GM20431 (cell line): Measurements from ENCODE around the gene STRA6.

Experiments
- in situ Hi-C: fragments of 300-500 bp; cut with MseI, MboI; formaldehyde crosslinking; loops from one replicate; pipeline ENCODE4 v1.15.0; 2020; ENCODE audit warnings: low sequenced_read_pairs; ENCODE audit not compliant: unreplicated experiment

The STRA6 gene

GRCh38 chr15:74202452-74203401 is at the start of gene STRA6:
Gene STRA6, minus strand, starts transcription at chr15:74202787. Its CDS starts 520 bp downstream, at chr15:74202267.
- in situ Hi-C loops: no loop called here

DNA sequence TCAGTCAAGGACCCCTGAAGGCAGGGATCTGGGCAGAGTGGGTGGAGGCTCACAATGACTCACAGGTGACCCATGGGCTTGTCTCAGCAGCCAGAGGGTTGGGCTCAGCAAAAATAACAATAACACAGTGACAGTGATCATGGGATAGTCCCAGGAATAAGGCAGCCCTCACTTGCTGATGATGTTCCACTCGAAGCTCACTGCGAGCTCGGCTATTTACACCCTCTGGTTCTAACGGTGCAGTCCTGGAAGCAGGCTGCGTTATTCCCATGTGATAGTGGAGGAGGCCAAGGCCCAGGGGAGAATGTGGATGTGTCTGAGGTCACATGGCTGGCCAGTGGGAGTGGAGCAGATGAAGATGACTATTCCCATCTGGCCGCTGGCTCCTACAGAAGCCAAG is 49.7 kb upstream of the STRA6 start:
- in situ Hi-C loops: no loop called here

- in situ Hi-C loops: no loop called here
These were observed 48.7 kb upstream of the STRA6 start for GRCh38 chr15:74251131-74251811.

- in situ Hi-C loops: no loop called here
These were observed 47.7 kb upstream of the STRA6 start for GRCh38 chr15:74250266-74250665.

- in situ Hi-C loops: no loop called here
These were observed 42.9 kb upstream of the STRA6 start for GRCh38 chr15:74245342-74245931.

GRCh38 chr15:74244822-74245341 is 42.3 kb upstream of the STRA6 start:
- in situ Hi-C loops: no loop called here

GRCh38 chr15:74243431-74243830 is 40.8 kb upstream of the STRA6 start:
- in situ Hi-C loops: no loop called here

DNA sequence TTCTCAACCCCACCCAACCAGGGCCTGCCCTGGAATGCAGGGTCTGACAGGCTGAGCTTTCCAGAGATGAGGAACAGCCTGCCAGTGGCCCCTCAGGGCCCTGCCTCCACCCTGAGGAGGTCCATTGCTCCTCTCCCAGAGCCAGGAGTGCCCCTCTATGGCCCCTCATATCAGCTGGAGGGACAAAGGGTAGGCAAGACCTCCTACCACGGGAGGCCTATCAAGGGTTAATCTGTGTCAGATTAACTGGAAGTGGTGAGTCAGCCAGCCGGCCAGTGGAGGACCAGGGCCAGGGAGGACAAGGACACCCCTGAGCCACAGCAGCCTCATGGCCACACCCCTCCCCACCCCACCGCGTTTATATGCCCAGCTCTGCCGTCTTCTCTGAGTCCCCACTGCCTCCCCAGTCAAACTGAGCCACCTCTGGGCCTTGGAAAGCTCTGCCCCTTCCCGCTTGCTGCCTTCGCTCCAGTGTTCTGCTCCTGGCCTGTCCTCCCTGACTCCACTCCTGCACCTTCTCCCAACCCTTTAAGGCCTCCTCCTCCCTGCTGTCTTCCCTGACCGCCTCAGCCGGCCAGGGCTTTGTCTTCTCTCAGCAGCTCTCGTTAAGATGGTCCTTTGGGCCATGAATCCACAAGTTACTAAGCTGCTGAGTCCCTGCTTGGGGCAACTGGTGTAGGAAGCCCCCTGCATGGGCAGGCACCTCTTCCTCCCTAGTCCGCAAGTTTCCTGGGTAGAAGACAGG is 40.0 kb upstream of the STRA6 start:
- in situ Hi-C loops: no loop called here

DNA sequence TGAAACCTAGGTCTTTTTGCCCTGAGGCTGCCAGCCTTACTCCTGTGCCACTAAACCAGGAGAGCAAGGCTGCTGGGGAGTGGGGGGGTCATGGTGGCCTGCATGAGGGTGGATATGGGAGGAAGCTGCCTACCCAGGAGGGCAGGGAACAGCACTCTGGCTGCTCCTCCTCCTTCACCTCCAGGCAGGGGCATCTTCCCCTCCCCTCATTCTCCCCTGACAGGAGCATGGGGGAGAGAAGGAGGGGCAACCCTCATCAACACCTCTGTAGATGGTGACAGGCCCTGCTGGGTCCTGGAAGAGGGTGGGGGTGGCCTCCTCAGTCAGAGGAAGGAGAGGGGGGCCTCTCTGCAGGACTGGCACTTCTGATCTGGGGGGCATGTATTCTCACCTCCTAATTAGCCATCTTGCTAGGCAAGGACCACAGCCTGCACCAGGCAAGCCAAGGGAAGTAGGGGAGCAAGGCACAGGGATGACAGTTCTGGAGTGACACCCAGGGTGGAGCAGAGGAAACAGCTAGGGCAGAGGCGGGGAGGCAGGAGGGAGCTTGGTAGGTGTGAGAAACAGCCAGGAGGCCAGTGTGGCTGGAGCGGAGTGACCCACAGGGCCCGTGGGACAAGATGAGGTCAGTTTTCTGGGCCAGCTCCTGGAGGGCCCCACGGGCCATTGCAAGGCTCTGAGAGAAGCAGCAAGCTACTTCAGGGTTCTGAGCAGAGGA is 38.5 kb upstream of the STRA6 start:
- in situ Hi-C loops: no loop called here

- in situ Hi-C loops: no loop called here
These were observed 37.5 kb upstream of the STRA6 start for GRCh38 chr15:74240002-74240568.

- in situ Hi-C loops: no loop called here
These were observed 36.6 kb upstream of the STRA6 start for GRCh38 chr15:74239051-74239705.

GRCh38 chr15:74235962-74236361 is 33.4 kb upstream of the STRA6 start, which contains the start of gene CCDC33:
Gene CCDC33, plus strand, starts transcription at chr15:74236326. Its CDS starts 394 bp downstream, at chr15:74236720.
- in situ Hi-C loops: no loop called here

- in situ Hi-C loops: no loop called here
These were observed 31.9 kb upstream of the STRA6 start for GRCh38 chr15:74234598-74234875.

DNA sequence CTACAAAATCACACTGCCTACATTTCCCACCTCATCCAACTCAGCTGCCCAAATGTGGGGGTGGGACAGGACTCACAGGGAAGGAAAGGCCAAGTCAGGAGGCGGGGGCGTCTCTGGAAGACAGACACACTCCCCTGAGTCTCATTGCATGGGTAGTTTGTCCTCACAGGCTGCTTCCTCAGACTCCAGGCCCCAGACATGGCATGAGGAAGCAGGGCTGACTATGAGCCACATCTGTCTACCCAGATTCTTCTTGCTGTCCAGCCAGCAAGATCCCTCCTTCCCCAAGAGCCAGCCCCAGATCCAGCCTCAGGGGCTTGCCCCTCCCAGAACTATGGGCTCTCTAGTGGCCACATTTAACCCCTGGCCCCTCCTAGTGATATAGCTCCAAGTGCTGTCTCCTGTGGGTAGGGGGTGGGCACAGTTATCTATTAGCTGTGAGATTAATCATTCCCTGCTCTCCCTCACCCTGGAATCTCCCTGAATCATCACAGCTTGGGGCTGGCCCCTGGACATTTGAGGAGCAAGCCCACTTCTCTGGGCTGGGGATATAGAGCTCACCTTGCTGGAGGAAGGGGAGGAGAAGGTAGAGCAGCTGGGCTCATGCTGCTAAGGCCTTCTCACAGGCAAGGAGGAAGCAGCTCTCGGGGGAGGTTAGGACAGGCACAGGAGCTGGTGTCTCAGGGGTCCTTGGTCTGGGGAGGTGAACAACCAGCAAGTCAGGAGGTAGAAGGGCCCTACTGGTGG is 31.4 kb upstream of the STRA6 start:
- in situ Hi-C loops: no loop called here

DNA sequence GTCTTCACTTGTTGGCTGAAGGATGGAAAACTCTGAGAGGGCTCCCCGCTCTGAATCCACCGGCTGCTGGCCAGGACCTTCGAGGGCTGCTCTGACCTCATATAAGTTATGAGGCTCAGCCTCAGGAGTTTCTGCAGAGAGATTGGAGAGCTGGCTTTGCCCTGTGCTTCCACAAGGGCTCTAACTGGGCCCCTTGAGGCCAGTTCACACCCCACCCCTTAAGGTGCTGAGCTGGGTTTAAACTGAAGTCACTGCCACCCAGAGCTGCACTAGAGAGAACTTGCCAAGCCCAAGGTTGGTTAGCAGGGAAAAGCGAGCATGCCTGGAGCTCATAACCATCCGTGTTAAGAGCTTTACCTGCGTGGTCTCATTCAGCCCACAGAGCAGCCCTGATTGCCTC is 30.8 kb upstream of the STRA6 start:
- in situ Hi-C loops: no loop called here

DNA sequence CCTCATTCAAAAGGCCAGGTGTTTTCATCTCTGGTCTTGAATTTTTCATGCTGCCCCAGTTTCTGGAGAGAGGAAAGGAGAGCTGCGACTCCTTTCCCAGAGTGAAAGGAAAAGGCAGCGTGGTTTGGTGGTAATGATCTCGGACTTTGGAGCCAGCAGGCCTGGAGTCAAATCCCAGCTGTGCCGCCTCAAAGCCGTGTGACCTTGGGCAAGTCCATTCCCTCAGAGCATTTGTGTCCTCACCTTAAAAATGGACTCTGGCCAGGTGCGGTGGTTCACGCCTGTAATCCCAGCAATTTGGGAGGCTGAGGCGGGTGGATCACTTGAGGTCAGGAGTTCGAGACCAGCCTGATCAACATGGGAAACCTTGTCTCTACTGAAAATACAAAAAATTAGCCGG is 28.9 kb upstream of the STRA6 start:
- in situ Hi-C loops: no loop called here

DNA sequence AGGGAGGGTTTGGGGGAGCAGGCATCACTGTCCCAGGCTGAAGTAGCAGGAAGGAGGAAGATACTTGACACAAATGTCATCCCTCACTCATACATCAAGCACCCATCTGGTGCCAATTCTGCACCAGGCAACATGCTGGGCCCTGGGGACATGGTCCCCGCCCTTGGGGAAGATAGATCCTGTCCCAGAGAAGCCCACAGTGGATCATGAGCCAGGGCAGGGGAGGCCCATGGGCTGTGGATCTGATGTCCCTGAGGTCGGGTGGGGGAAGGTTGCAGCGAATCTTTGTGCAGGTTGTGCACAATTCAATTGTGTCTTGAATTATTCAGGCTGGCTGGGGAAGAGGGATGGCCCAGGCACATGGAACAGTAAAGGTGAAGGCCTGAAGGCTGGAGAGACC is 27.1 kb upstream of the STRA6 start:
- in situ Hi-C loops: no loop called here

DNA sequence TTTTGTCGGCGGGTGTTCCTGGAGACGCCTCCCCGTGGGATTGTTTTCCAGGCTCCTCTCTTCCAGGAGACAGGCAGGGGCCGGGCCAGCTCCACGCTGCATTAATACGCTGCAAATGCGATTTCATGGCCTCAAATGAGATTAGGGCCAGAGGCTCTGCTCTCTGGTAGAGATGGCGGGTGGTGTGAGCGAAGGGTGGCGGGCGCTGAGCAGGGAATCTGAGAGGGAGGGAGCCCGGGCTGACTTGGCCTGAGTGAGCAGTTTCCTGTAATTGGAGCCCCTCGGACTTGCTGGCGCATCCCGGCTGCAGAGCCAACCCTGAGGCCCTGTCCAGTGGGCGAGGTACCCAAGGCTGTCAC is 26.1 kb upstream of the STRA6 start:
- in situ Hi-C loops: no loop called here
